ENCODE results near the gene C1orf146.
"Not testable (repeated sequence)": the region's sequence is repeated elsewhere in the genome, so short reads cannot be mapped to it uniquely, and the experiment has no call there.

Gene C1orf146

GRCh38 chr1:92210701-92211100 lies 7.0 kb upstream of the C1orf146 start:
- H3K9ac ChIP-seq (ENCODE audit: low read depth, low read length), result peak overlapping the region; percentile 6
- H3K27me3 ChIP-seq (ENCODE audit: control insufficient read depth, insufficient read depth, low read length), result no peaks in the 10 kb centered on the region
- H3K4me3 ChIP-seq (ENCODE audit: low read length), result peak overlapping the region; percentile 5
- H3K9me3 ChIP-seq (replicated peaks; ENCODE audit: low read length), result no peaks in the 10 kb centered on the region
- peak overlapping the region; percentile 45 for H3K4me2 ChIP-seq (ENCODE audit: low read length)
- peaks cover 8% of the 10 kb centered on the region for H3K4me1 ChIP-seq (ENCODE audit: control insufficient read depth, insufficient read depth, low read length)
- no peaks in the 10 kb centered on the region for H3K36me3 ChIP-seq (ENCODE audit: insufficient read depth, low read length)

- H3K27me3 ChIP-seq (ENCODE audit: control insufficient read depth, insufficient read depth, low read length), result no peaks in the 10 kb centered on the region
- H3K4me1 ChIP-seq (ENCODE audit: control insufficient read depth, insufficient read depth, low read length), result peaks cover 8% of the 10 kb centered on the region
- H3K4me3 ChIP-seq (ENCODE audit: low read length), result peak overlapping the region; percentile 5
- no peaks in the 10 kb centered on the region for H3K36me3 ChIP-seq (ENCODE audit: insufficient read depth, low read length)
- peak overlapping the region; percentile 6 for H3K9ac ChIP-seq (ENCODE audit: low read depth, low read length)
- no peaks in the 10 kb centered on the region for H3K9me3 ChIP-seq (replicated peaks; ENCODE audit: low read length)
- H3K4me2 ChIP-seq (ENCODE audit: low read length), result peak overlapping the region; percentile 45
Measured at GRCh38 chr1:92211166-92211565, 6.5 kb upstream of the C1orf146 start.

- Histone ChIP-seq H3K4me2 (ENCODE audit: low read length) (no peak overlapping the region), H3K4me3 (ENCODE audit: low read length) (no peak overlapping the region), H3K27me3 (ENCODE audit: control insufficient read depth, insufficient read depth, low read length) (no peaks in the 10 kb centered on the region), H3K9me3 (replicated peaks; ENCODE audit: low read length) (no peaks in the 10 kb centered on the region), H3K9ac (ENCODE audit: low read depth, low read length) (no peak overlapping the region), H3K36me3 (ENCODE audit: insufficient read depth, low read length) (no peaks in the 10 kb centered on the region), H3K4me1 (ENCODE audit: control insufficient read depth, insufficient read depth, low read length) (no peaks in the 10 kb centered on the region)
Measured at GRCh38 chr1:92218559-92218958, 844 bp downstream of the C1orf146 start.

- Histone ChIP-seq H3K4me1 (ENCODE audit: control insufficient read depth, insufficient read depth, low read length) (no peaks in the 10 kb centered on the region), H3K4me2 (ENCODE audit: low read length) (no peak overlapping the region), H3K9ac (ENCODE audit: low read depth, low read length) (no peak overlapping the region), H3K27me3 (ENCODE audit: control insufficient read depth, insufficient read depth, low read length) (no peaks in the 10 kb centered on the region), H3K36me3 (ENCODE audit: insufficient read depth, low read length) (no peaks in the 10 kb centered on the region), H3K9me3 (replicated peaks; ENCODE audit: low read length) (no peaks in the 10 kb centered on the region), H3K4me3 (ENCODE audit: low read length) (no peak overlapping the region)
Measured at GRCh38 chr1:92219028-92219427, 1.3 kb downstream of the C1orf146 start.

- H3K9ac ChIP-seq (ENCODE audit: low read depth, low read length), result no peak overlapping the region
- H3K27me3 ChIP-seq (ENCODE audit: control insufficient read depth, insufficient read depth, low read length), result no peaks in the 10 kb centered on the region
- no peak overlapping the region for H3K4me3 ChIP-seq (ENCODE audit: low read length)
- H3K4me1 ChIP-seq (ENCODE audit: control insufficient read depth, insufficient read depth, low read length), result no peaks in the 10 kb centered on the region
- no peaks in the 10 kb centered on the region for H3K36me3 ChIP-seq (ENCODE audit: insufficient read depth, low read length)
- H3K4me2 ChIP-seq (ENCODE audit: low read length), result no peak overlapping the region
- H3K9me3 ChIP-seq (replicated peaks; ENCODE audit: low read length), result no peaks in the 10 kb centered on the region
Measured at GRCh38 chr1:92228401-92228800, 10.7 kb downstream of the C1orf146 start.

- Histone ChIP-seq H3K36me3 (ENCODE audit: insufficient read depth, low read length) (no peaks in the 10 kb centered on the region), H3K4me3 (ENCODE audit: low read length) (no peak overlapping the region), H3K4me2 (ENCODE audit: low read length) (no peak overlapping the region), H3K9me3 (replicated peaks; ENCODE audit: low read length) (no peaks in the 10 kb centered on the region), H3K27me3 (ENCODE audit: control insufficient read depth, insufficient read depth, low read length) (no peaks in the 10 kb centered on the region), H3K4me1 (ENCODE audit: control insufficient read depth, insufficient read depth, low read length) (no peaks in the 10 kb centered on the region), H3K9ac (ENCODE audit: low read depth, low read length) (no peak overlapping the region)
Measured at GRCh38 chr1:92230736-92231135, 13.0 kb downstream of the C1orf146 start.

- Histone ChIP-seq H3K27me3 (ENCODE audit: control insufficient read depth, insufficient read depth, low read length) (no peaks in the 10 kb centered on the region), H3K36me3 (ENCODE audit: insufficient read depth, low read length) (no peaks in the 10 kb centered on the region), H3K4me1 (ENCODE audit: control insufficient read depth, insufficient read depth, low read length) (no peaks in the 10 kb centered on the region), H3K4me2 (ENCODE audit: low read length) (no peak overlapping the region), H3K9ac (ENCODE audit: low read depth, low read length) (no peak overlapping the region), H3K9me3 (replicated peaks; ENCODE audit: low read length) (no peaks in the 10 kb centered on the region), H3K4me3 (ENCODE audit: low read length) (no peak overlapping the region)
Measured at GRCh38 chr1:92240034-92240433, 22.3 kb downstream of the C1orf146 start.

GRCh38 chr1:92244376-92244775 lies 26.7 kb downstream of the C1orf146 start:
- Histone ChIP-seq H3K4me1 (ENCODE audit: control insufficient read depth, insufficient read depth, low read length) (no peaks in the 10 kb centered on the region), H3K9me3 (replicated peaks; ENCODE audit: low read length) (no peaks in the 10 kb centered on the region), H3K36me3 (ENCODE audit: insufficient read depth, low read length) (peaks cover 13% of the 10 kb centered on the region), H3K9ac (ENCODE audit: low read depth, low read length) (no peak overlapping the region), H3K27me3 (ENCODE audit: control insufficient read depth, insufficient read depth, low read length) (no peaks in the 10 kb centered on the region), H3K4me2 (ENCODE audit: low read length) (no peak overlapping the region), H3K4me3 (ENCODE audit: low read length) (no peak overlapping the region)

- H3K9ac ChIP-seq (ENCODE audit: low read depth, low read length); H3K4me2 ChIP-seq (ENCODE audit: low read length); H3K27me3 ChIP-seq (ENCODE audit: control insufficient read depth, insufficient read depth, low read length); H3K4me3 ChIP-seq (ENCODE audit: low read length); H3K9me3 ChIP-seq (replicated peaks; ENCODE audit: low read length); H3K36me3 ChIP-seq (ENCODE audit: insufficient read depth, low read length); H3K4me1 ChIP-seq (ENCODE audit: control insufficient read depth, insufficient read depth, low read length): not testable (repeated sequence)
Measured at GRCh38 chr1:92254714-92255113, 37.0 kb downstream of the C1orf146 start.

- H3K36me3 ChIP-seq (ENCODE audit: insufficient read depth, low read length), result peaks cover 32% of the 10 kb centered on the region
Measured at GRCh38 chr1:92259350-92259749, 41.6 kb downstream of the C1orf146 start.

GRCh38 chr1:92262516-92262915 lies 44.8 kb downstream of the C1orf146 start:
- no peak overlapping the region for H3K9ac ChIP-seq (ENCODE audit: low read depth, low read length)
- H3K4me2 ChIP-seq (ENCODE audit: low read length), result no peak overlapping the region
- no peaks in the 10 kb centered on the region for H3K27me3 ChIP-seq (ENCODE audit: control insufficient read depth, insufficient read depth, low read length)
- no peaks in the 10 kb centered on the region for H3K9me3 ChIP-seq (replicated peaks; ENCODE audit: low read length)
- peaks cover 42% of the 10 kb centered on the region for H3K36me3 ChIP-seq (ENCODE audit: insufficient read depth, low read length)
- H3K4me3 ChIP-seq (ENCODE audit: low read length), result no peak overlapping the region
- H3K4me1 ChIP-seq (ENCODE audit: control insufficient read depth, insufficient read depth, low read length), result peaks cover 3% of the 10 kb centered on the region

More at GRCh38 chr1:92259350-92259749, 41.6 kb downstream of the C1orf146 start:
- no peaks in the 10 kb centered on the region for H3K27me3 ChIP-seq (ENCODE audit: control insufficient read depth, insufficient read depth, low read length)
- peaks cover 3% of the 10 kb centered on the region for H3K4me1 ChIP-seq (ENCODE audit: control insufficient read depth, insufficient read depth, low read length)
- no peak overlapping the region for H3K9ac ChIP-seq (ENCODE audit: low read depth, low read length)
- H3K9me3 ChIP-seq (replicated peaks; ENCODE audit: low read length), result no peaks in the 10 kb centered on the region
- H3K4me3 ChIP-seq (ENCODE audit: low read length), result no peak overlapping the region
- no peak overlapping the region for H3K4me2 ChIP-seq (ENCODE audit: low read length)

- Histone ChIP-seq H3K4me3 (ENCODE audit: low read length) (no peak overlapping the region), H3K9ac (ENCODE audit: low read depth, low read length) (no peak overlapping the region), H3K27me3 (ENCODE audit: control insufficient read depth, insufficient read depth, low read length) (no peaks in the 10 kb centered on the region), H3K4me1 (ENCODE audit: control insufficient read depth, insufficient read depth, low read length) (no peaks in the 10 kb centered on the region), H3K4me2 (ENCODE audit: low read length) (no peak overlapping the region), H3K9me3 (replicated peaks; ENCODE audit: low read length) (no peaks in the 10 kb centered on the region), H3K36me3 (ENCODE audit: insufficient read depth, low read length) (peaks cover 9% of the 10 kb centered on the region)
Measured at GRCh38 chr1:92273039-92273438, 55.3 kb downstream of the C1orf146 start.
